Measurements from ENCODE around the gene INPP5D. TPM values are rescaled to one million over a fixed set of nuclear protein-coding genes. Genes with fewer than 3 reads are reported as not detected.

Gene INPP5D
- total RNA-seq, 1 donor from 2014 or later, result 14.7 TPM

- H3K4me1 Mint-ChIP-seq (ENCODE audit: low read depth, unreplicated experiment), result no peaks in the 10 kb centered on the region
- no peak overlapping the region for H3K27ac Mint-ChIP-seq (ENCODE audit: unreplicated experiment)
- Histone ChIP-seq H2AFZ (ENCODE audit: low read depth, low read length) (no peak overlapping the region), H3K4me1 (ENCODE audit: insufficient read depth, low read length) (no peaks in the 10 kb centered on the region), H3K4me3 (ENCODE audit: insufficient read depth, low read depth, low read length) (no peak overlapping the region), H3K27me3 (ENCODE audit: insufficient read depth, low read length) (peaks cover 8% of the 10 kb centered on the region), H3K79me2 (ENCODE audit: insufficient read depth, low read length) (no peaks in the 10 kb centered on the region), H3K9me3 (ENCODE audit: insufficient read depth, low read depth, low read length) (no peaks in the 10 kb centered on the region), H3K9ac (ENCODE audit: low read length) (no peak overlapping the region), H3K4me2 (ENCODE audit: low read length) (no peak overlapping the region), H3K36me3 (ENCODE audit: insufficient read depth, low read length) (no peaks in the 10 kb centered on the region), H4K20me1 (ENCODE audit: insufficient read depth, low read length) (no peaks in the 10 kb centered on the region), H3K27ac (ENCODE audit: low read depth, low read length) (no peak overlapping the region)
- no peaks in the 10 kb centered on the region for H3K36me3 Mint-ChIP-seq (ENCODE audit: low read depth, unreplicated experiment)
- peaks cover 2% of the 10 kb centered on the region for H3K9me3 Mint-ChIP-seq (ENCODE audit: unreplicated experiment)
- no peak for DNase-seq (ENCODE audit: low read depth)
- TF ChIP-seq EZH2 (IDR thresholded peaks at IDR 0.05; ENCODE audit: insufficient read depth, low read length), result no peak
- TF ChIP-seq CTCF (IDR thresholded peaks at IDR 0.05; ENCODE audit: insufficient read depth, low read depth, low read length), result no peak
- no peak overlapping the region for H3K4me3 Mint-ChIP-seq (ENCODE audit: unreplicated experiment)
- peaks cover 16% of the 10 kb centered on the region for H3K27me3 Mint-ChIP-seq (ENCODE audit: low read depth, unreplicated experiment)
- FAIRE-seq, result no peak
Measured at GRCh38 chr2:233092432-233093165, 32.5 kb downstream of the INPP5D start.

- no peak overlapping the region for H3K27ac ChIP-seq (ENCODE audit: low read depth, low read length)
- DNase-seq (ENCODE audit: low read depth), result no peak
- H3K4me1 ChIP-seq (ENCODE audit: insufficient read depth, low read length), result no peaks in the 10 kb centered on the region
- H3K9me3 ChIP-seq (ENCODE audit: insufficient read depth, low read depth, low read length), result no peaks in the 10 kb centered on the region
- H4K20me1 ChIP-seq (ENCODE audit: insufficient read depth, low read length), result no peaks in the 10 kb centered on the region
- no peaks in the 10 kb centered on the region for H3K79me2 ChIP-seq (ENCODE audit: insufficient read depth, low read length)
- peaks cover 2% of the 10 kb centered on the region for H3K9me3 Mint-ChIP-seq (ENCODE audit: unreplicated experiment)
- H2AFZ ChIP-seq (ENCODE audit: low read depth, low read length), result no peak overlapping the region
- no peak overlapping the region for H3K4me2 ChIP-seq (ENCODE audit: low read length)
- no peak overlapping the region for H3K4me3 ChIP-seq (ENCODE audit: insufficient read depth, low read depth, low read length)
- H3K27me3 ChIP-seq (ENCODE audit: insufficient read depth, low read length), result peaks cover 8% of the 10 kb centered on the region
- H3K4me1 Mint-ChIP-seq (ENCODE audit: low read depth, unreplicated experiment), result no peaks in the 10 kb centered on the region
- H3K36me3 Mint-ChIP-seq (ENCODE audit: low read depth, unreplicated experiment), result no peaks in the 10 kb centered on the region
- H3K9ac ChIP-seq (ENCODE audit: low read length), result no peak overlapping the region
- no peak overlapping the region for H3K27ac Mint-ChIP-seq (ENCODE audit: unreplicated experiment)
- H3K36me3 ChIP-seq (ENCODE audit: insufficient read depth, low read length), result no peaks in the 10 kb centered on the region
- no peak for FAIRE-seq
- peaks cover 16% of the 10 kb centered on the region for H3K27me3 Mint-ChIP-seq (ENCODE audit: low read depth, unreplicated experiment)
- no peak for TF ChIP-seq EZH2 (IDR thresholded peaks at IDR 0.05; ENCODE audit: insufficient read depth, low read length)
- no peak for TF ChIP-seq CTCF (IDR thresholded peaks at IDR 0.05; ENCODE audit: insufficient read depth, low read depth, low read length)
- no peak overlapping the region for H3K4me3 Mint-ChIP-seq (ENCODE audit: unreplicated experiment)
Measured at GRCh38 chr2:233093166-233093448, 33.0 kb downstream of the INPP5D start.

GRCh38 chr2:233093721-233094120 is 33.6 kb downstream of the INPP5D start:
- H2AFZ ChIP-seq (ENCODE audit: low read depth, low read length), result no peak overlapping the region
- H3K4me3 Mint-ChIP-seq (ENCODE audit: unreplicated experiment), result no peak overlapping the region
- no peaks in the 10 kb centered on the region for H3K79me2 ChIP-seq (ENCODE audit: insufficient read depth, low read length)
- no peaks in the 10 kb centered on the region for H4K20me1 ChIP-seq (ENCODE audit: insufficient read depth, low read length)
- no peak overlapping the region for H3K27ac Mint-ChIP-seq (ENCODE audit: unreplicated experiment)
- TF ChIP-seq EZH2 (IDR thresholded peaks at IDR 0.05; ENCODE audit: insufficient read depth, low read length) (no peak), CTCF (IDR thresholded peaks at IDR 0.05; ENCODE audit: insufficient read depth, low read depth, low read length) (no peak)
- no peak overlapping the region for H3K27ac ChIP-seq (ENCODE audit: low read depth, low read length)
- no peaks in the 10 kb centered on the region for H3K4me1 ChIP-seq (ENCODE audit: insufficient read depth, low read length)
- no peaks in the 10 kb centered on the region for H3K36me3 Mint-ChIP-seq (ENCODE audit: low read depth, unreplicated experiment)
- peaks cover 2% of the 10 kb centered on the region for H3K9me3 Mint-ChIP-seq (ENCODE audit: unreplicated experiment)
- H3K4me2 ChIP-seq (ENCODE audit: low read length), result no peak overlapping the region
- no peaks in the 10 kb centered on the region for H3K9me3 ChIP-seq (ENCODE audit: insufficient read depth, low read depth, low read length)
- no peaks in the 10 kb centered on the region for H3K4me1 Mint-ChIP-seq (ENCODE audit: low read depth, unreplicated experiment)
- H3K9ac ChIP-seq (ENCODE audit: low read length), result no peak overlapping the region
- H3K4me3 ChIP-seq (ENCODE audit: insufficient read depth, low read depth, low read length), result no peak overlapping the region
- H3K27me3 ChIP-seq (ENCODE audit: insufficient read depth, low read length), result peaks cover 8% of the 10 kb centered on the region
- no peaks in the 10 kb centered on the region for H3K36me3 ChIP-seq (ENCODE audit: insufficient read depth, low read length)
- no peak for DNase-seq (ENCODE audit: low read depth)
- peaks cover 14% of the 10 kb centered on the region for H3K27me3 Mint-ChIP-seq (ENCODE audit: low read depth, unreplicated experiment)
- no peak for FAIRE-seq
